Measurements from ENCODE around the gene PTPRK.

The PTPRK gene

DNA sequence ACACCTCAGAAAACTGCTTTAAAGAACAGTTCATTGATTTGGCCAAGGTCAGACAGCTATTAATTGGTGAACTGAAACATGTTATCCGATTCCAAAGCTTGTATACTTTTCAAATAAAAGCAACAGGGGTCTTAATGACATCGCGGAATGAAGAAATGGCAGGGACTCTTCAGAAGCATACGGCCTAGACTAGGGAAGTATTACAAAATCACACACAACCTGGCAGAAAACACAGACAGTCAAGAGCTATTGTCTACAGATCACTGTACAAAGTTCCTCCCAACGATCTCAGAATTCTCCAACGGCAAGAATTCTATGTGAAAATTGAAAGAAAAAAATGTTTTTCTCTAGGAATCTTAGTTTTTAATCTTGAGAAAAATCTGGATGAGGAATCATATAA is 105.5 kb downstream of the PTPRK start:
- FAIRE-seq = no peak
- DNase-seq (ENCODE audit: insufficient read length, low spot score) = no peak
- TF ChIP-seq, protein P1, sequence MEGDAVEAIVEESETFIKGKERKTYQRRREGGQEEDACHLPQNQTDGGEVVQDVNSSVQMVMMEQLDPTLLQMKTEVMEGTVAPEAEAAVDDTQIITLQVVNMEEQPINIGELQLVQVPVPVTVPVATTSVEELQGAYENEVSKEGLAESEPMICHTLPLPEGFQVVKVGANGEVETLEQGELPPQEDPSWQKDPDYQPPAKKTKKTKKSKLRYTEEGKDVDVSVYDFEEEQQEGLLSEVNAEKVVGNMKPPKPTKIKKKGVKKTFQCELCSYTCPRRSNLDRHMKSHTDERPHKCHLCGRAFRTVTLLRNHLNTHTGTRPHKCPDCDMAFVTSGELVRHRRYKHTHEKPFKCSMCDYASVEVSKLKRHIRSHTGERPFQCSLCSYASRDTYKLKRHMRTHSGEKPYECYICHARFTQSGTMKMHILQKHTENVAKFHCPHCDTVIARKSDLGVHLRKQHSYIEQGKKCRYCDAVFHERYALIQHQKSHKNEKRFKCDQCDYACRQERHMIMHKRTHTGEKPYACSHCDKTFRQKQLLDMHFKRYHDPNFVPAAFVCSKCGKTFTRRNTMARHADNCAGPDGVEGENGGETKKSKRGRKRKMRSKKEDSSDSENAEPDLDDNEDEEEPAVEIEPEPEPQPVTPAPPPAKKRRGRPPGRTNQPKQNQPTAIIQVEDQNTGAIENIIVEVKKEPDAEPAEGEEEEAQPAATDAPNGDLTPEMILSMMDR (IDR thresholded peaks at IDR 0.05; ENCODE audit: insufficient read depth, missing control alignments) = no peak

DNA sequence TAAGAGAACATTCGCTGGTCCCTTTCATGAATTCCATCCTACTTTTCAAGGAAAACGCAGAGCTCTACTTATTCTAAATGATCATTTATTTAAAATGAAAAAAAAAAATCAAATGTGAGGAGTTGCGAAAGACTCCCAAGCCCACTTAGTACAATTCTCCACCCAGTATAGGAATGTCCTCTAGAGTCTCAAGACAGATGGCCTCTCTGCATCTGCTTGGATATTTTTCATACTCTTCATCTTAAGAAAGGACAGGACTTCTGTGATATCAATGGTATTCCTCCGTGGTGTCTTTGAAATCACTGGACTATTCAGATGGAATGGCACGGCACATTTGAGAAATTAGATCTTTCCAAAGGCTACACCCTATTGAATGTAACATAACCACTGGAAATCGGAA is 107.1 kb downstream of the PTPRK start:
- TF ChIP-seq, protein P1 (IDR thresholded peaks at IDR 0.05; ENCODE audit: insufficient read depth, missing control alignments) = no peak
- FAIRE-seq = no peak
- DNase-seq (ENCODE audit: insufficient read length, low spot score) = no peak

DNA sequence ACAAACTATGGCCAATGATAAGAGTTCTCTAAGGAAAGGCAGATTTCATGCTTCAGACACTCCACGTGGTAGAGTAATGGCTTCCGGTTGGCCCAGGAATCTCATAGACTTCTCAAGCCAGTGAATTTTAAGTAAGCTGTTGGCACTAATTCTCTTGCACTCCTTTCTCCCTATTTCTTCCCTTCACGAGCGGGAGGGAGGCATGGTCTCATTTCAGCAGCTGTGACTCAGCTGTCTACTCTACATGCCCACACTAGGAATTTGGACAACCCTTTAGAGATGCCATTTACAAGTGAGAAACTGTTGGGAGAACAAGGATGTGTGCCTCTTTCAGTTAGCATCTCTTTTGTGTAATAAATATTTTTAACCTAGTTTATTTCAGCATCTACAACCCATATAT is 107.7 kb downstream of the PTPRK start:
- TF ChIP-seq, protein P1 (IDR thresholded peaks at IDR 0.05; ENCODE audit: insufficient read depth, missing control alignments) = no peak
- no peak for FAIRE-seq
- no peak for DNase-seq (ENCODE audit: insufficient read length, low spot score)

DNA sequence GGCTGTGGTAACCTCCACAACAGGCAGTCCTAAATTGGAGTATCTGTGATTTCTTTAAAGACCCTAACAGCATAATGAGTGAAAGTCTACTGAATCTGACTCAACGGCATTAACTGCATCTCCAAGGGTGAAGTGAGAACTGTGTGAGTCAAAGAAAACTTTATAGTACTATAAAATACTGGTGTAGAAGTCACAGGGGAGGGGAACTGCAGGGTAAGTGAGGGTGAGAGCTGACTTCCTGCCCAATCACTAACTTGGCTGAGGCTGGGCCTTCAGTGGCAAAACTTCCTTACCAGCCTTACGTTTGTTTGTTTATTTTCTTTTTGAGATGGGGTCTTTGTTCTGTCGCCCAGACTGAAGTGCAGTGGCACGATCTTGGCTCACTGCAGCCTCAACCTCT is 109.8 kb downstream of the PTPRK start:
- no peak for FAIRE-seq
- TF ChIP-seq, protein P1 (IDR thresholded peaks at IDR 0.05; ENCODE audit: insufficient read depth, missing control alignments) = no peak
- DNase-seq (ENCODE audit: insufficient read length, low spot score) = no peak

DNA sequence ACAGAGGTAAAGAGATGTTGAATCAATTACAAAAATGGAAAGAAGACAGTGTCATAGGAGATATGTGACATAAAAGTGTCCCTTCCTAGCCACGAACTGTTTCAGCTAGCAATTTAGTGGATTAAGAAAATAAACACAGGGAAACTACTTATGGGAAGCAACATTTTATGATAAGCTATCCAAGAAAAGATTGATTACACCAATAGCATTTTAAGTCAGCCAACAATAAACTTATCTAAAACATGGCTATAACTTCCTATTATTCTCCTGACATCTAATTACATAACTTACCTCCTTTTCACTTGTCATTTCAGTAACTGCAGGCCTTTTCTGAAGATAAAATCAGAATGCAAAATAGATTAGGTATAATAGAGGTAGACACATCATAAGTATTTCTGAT is 111.4 kb downstream of the PTPRK start:
- DNase-seq (ENCODE audit: insufficient read length, low spot score) (no peak), FAIRE-seq (no peak)
- TF ChIP-seq, protein P1 (IDR thresholded peaks at IDR 0.05; ENCODE audit: insufficient read depth, missing control alignments) = no peak

DNA sequence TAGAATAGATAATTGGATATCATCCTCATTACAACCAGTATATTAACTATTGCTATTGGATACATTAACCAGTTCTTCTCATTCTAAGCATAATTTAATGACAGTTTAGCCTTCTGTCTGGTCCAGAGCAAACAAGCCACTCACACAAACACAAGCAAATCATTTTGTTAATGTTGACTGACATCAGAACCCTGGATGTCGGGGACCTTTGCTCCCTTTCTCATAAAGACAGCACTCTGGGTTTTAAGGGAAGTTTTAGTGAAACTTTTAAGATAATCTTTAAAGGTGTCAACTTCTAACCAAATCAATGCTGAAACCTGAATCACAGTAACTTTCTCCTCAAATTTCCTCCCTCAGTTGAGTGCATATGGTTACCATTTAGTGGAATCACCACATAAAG is 113.9 kb downstream of the PTPRK start:
- TF ChIP-seq, protein P1 (IDR thresholded peaks at IDR 0.05; ENCODE audit: insufficient read depth, missing control alignments) = no peak
- FAIRE-seq = no peak
- DNase-seq (ENCODE audit: insufficient read length, low spot score) = no peak

DNA sequence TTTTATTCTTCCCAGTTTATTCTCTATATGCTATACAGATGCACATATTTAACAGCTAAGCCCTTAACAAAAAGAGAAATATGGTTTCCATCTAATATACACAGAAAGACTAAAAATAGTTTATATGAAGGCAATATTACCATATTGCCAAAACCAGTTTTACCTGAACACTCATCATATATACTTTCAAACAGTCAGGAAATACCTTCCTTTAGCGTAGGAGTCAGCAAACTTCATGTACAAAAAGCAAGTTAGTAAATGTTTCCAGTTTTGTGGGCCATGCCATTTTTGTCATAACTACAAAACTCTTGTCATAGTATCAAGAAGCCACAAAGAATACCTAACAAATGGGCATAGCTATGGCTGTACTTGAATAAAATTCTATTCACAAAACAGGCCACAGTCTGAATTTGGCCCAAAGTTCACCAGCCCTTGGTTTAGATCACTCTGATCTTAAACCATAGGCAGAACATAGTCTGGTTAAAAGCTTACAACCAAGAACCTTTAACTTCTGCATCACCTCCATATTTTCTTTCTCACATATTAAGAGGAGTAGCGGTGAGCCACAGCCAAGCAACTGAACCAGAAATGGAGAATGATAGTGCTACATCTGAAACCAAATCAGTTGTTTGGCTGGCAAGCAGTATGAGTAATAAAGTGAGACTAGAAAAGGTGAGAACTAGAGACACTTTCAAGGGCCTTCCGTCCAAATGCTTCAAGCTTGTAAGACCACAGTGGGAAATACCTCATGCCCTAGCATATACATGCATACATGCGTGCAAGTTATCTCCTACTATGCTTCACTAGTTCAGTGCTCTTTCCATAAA is 116.6 kb downstream of the PTPRK start:
- FAIRE-seq = no peak
- TF ChIP-seq, protein P1 (IDR thresholded peaks at IDR 0.05; ENCODE audit: insufficient read depth, missing control alignments) = no peak
- no peak for DNase-seq (ENCODE audit: insufficient read length, low spot score)
